GM18867 (cell line): Measurements from ENCODE around the gene FARP1.
"Not testable (repeated sequence)": the region's sequence is repeated elsewhere in the genome, so short reads cannot be mapped to it uniquely, and the experiment has no call there.

ENCODE experiments used
- ATAC-seq: cut with Tn5 transposase; IDR thresholded peaks from one replicate; pipeline ENCODE4 v1.9.1; 2021; ENCODE audit warnings: mild to moderate bottlenecking, moderate library complexity; ENCODE audit not compliant: unreplicated experiment

Gene FARP1

DNA sequence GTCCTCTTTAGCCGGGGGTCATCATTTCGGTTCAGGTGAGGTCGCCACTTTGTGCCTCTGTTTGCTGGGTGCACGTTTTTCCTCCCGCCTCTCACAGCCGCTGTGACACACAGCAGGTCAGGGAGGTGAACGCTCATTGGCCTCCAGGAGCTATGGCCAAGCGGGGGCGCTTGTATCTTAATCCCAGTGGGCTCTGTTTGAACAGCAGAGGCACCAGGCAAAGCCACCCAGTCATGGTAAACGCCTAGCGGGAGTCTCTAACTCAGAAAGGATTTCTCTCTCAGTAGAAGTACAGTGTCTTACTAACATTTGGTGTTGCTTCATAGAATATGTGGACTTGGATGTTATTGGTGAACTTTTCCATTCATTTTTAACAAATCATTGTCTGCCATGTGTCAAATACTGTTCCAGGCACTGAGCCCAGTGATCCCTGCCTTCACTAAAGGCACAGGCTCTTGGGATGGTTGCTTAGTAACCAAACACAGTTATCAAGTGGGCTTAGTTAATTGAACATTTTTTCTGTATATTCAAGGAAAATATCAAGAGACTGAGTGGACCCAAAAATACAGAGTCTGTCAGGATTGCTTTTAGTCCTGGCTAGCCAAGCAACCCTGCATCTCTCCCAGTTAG is 247.3 kb downstream of the FARP1 start:
- no peak for ATAC-seq

DNA sequence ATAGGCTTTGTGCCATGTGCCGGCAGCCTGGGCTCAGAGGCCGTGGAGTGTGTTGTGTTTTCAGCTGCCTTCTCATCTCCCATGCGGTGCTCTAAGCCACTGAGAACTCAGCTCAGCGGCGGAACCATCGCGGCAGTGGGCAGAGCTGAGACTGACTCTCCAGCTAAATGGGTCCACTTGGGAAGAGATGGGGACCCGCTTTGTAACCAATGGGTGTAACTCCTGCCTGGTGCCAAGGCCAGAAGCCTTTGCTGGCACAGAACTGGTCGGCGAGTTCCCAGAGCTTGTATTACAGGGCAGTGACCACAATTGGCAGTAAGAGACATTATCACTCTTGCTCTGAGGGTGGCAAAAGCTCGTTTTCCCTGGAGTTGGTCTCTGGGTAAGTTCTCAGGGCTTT is 251.0 kb downstream of the FARP1 start:
- no peak for ATAC-seq

DNA sequence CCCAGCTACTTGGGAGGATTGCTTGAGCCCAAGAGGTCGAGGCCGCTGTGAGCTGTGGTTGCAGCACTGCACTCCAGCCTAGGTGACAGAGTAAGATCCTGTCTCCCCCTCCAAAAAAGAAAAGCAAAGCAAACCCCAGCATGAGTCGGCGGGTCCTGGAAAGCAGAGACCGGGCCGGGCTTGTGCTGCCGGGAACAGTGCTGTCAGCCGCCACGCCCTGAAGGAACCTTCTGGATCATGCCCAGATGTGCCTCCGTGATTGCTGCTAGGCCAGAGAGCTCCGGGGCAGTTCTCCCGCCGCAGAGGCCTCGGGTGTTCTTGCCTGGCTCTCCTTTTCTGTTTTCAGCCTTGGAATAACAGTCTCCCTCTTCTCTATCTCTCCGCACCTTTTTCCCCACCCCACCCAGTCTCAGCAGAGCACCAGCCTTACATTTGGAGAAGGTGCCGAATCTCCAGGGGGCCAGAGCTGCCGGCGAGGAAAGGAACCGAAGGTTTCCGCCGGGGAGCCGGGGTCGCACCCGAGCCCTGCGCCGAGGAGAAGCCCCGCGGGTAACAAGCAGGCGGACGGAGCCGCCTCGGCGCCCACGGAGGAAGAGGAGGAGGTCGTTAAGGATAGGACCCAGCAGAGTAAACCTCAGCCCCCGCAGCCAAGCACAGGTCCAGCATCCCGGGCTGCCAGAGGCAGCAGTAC is 252.1 kb downstream of the FARP1 start:
- no peak for ATAC-seq

DNA sequence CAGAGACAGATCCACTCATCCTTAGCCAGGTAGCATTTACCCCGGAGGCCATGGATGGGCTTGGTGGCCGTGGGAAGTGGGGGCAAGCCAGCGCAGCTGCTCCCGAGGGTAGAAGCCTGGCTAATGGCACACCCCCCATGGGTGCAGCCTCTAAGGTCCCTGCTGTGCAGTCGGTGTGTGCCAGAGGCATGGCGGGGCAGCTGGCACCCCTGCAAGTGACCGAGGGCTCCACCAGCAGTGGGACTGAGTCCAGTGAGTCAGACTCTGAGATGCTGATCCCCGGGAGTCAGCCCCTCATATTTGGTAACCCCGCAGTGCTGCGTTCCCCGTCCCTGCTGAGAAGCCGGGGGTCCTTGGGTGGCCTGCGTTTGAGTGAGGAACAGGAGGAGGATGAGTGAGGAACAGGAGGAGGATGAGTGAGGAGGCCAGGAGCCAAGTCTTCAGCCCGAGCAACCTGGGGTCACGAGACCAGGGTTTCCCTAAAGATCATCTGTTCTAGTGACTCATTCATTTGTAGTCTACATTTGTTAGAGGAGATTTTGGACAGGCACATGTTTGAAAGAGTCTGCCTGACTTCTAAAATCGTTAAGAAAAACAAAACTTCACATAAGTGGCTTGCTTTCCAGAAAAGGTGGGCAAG is 253.3 kb downstream of the FARP1 start:
- no peak for ATAC-seq

- no peak for ATAC-seq
Measured at GRCh38 chr13:98397221-98397620, 254.3 kb downstream of the FARP1 start.

DNA sequence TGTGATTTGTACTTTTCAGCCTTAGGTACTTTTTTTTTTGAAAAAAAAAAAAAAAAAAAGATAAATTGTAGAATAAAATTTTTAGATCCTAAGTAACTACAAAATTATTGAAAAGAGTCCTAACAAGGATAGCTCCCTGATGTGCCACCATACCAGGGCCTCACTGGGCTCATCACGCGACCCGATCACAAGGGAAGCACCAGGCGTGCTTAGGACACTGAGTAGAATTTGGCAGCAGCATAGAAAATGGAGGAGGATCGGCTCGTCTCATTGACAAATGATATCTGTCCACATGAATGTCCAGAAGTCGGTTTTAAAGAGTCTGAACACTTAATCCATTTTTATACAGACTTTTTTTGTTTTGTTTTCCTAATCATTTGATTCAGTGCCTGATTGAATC is 255.0 kb downstream of the FARP1 start:
- ATAC-seq = no peak

DNA sequence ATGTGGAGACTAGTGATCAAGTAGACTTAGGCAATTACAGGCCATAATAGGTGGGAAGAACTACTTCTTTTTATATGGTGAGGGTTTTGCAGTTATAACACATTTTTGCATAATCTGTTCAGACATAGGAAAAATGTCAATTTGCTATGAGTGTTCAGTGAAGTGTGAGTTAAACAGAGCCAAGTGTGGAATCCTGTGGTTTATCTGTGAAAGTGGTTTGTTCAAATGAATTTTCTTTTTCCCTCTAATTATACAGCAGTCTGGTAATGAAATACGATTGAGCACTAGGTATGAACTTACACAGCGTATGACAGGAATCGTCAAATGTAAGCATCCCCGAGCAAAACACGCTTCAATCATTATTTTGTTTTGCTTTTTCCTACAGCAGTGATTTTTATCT is 255.7 kb downstream of the FARP1 start:
- no peak for ATAC-seq

DNA sequence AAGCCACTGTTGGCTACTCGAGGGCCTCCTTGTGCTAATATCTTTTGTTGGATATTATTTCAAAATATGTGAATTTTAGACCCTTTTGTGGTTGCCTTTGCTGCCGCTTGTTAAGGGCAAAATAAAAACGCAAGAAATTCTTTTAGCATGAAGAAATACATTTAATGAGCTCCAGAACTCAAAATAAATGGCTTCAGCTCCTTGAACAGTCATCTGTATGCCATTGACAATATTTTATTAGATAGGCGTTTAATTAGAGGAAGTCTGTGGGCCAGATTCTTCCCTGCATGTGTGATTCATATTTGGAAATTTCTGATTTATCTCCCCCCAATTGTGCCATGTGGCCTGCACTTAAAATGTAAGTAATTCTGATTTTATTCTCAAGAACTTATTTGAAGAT is 256.9 kb downstream of the FARP1 start:
- ATAC-seq = no peak

GRCh38 chr13:98401934-98402333 is 259.0 kb downstream of the FARP1 start:
- ATAC-seq = no peak

DNA sequence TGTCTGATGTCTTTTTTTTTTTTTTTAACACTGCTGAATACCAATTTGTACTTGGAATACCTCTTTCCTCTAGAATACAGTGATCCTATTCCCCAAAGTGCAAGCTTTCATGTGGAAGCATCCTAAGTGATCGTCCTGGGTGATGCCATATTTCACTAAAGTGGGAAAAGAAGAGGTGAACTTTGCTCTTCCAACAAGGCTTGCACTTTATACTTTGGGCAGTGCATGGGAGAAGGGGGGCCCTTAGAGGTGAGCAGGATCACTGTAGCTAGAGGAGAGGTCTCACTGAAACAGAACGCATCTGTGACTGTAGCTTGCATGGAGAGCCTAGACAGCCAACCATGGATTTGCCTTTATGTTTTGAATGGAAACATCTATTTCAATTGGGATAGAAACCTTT is 260.2 kb downstream of the FARP1 start:
- ATAC-seq = no peak

DNA sequence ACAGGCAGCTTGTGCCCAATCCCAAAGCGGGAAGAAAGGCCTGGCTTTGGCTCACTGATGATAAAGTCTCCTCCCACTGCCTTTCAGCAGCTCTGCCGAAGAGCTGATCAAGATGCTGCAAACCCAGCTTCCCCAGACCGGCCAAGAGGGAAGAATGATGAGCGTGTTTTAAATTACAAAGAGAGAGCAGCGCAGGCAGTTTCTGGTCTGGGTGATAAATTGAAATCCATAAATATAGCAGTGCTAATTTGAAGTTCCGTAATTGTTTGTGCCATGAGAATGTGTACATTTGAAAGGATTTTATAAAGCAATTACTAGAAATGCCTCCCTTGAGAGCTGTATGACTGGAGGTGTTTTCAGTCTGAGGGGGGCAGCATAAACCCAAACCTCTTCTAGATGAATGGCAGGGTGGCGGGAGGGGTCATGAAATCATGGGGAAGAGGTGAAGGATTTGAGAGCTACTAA is 262.2 kb downstream of the FARP1 start:
- ATAC-seq = no peak

DNA sequence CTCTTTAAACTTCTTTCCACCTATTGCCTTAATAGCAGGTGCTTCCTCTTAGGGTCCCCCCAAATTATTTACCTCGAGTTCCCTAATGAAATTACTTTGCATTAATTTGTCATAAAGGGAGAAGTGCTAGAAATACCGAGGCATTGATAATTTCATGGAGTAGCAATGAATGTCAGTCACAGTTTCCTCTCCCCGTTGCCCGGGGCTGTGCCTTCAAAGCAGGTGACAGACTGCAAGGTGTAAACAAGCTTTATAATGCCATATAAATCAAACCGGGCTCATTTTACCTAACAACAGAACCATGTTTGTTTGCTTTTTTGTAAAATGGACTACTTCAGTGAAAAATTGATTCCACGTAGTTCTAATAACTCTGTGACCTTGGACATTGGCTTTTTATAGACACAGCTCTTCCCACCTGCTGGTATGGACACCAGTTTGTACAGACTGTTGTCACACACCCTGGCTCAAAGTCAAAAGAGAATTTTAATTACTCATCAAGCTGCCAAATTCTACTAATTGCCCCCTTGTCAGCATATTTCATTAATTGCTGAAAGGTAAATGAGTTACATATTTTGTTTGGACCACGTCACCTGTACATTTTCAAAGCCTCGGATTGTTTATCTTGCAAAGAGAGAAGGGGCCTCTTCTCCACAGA is 262.9 kb downstream of the FARP1 start:
- ATAC-seq = no peak

DNA sequence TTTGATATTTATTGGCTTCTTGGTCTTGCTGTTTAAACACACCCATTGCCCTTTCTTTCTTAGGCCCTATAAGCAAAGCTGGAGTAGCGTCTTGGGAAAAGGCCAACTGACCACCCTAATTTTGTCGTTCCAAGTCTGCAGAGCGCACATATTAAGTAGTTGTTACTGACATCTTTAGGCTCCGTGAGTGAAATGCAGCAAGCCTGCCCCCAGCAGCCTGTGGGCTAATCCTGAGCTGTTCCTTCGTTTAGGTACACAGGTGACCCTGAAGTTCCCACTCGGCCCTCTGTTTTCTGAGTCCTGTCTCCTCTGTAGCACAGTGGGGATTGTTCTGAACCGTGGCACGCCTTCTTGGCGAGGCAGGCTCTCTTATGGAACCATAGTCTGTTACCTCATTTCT is 263.5 kb downstream of the FARP1 start:
- no peak for ATAC-seq

- ATAC-seq = no peak
Measured at GRCh38 chr13:98406971-98407370, 264.1 kb downstream of the FARP1 start.

GRCh38 chr13:98407575-98407974 is 264.7 kb downstream of the FARP1 start:
- ATAC-seq = no peak

- ATAC-seq = no peak
Measured at GRCh38 chr13:98409281-98409680, 266.4 kb downstream of the FARP1 start.

DNA sequence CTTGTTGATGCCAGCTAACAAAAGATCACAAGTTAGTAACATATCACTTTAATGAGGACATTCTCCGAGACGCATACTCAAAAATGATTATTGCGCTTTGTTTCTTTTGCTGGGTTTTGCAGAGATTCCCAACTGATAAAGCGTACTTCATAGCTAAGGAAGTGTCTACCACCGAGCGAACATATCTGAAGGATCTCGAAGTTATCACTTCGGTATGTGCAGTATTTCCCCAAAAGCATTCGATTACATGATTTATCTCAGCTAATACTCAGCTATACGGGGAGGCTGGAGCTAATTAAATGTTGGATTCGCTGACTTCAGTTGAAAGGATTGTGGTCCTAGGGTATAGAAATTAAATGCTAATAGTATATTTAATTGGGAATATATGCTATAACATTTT is 267.7 kb downstream of the FARP1 start:
- ATAC-seq = no peak

GRCh38 chr13:98411013-98411412 is 268.1 kb downstream of the FARP1 start:
- ATAC-seq = no peak

- ATAC-seq = no peak
Measured at GRCh38 chr13:98411617-98412265, 268.8 kb downstream of the FARP1 start.

- ATAC-seq = not testable (repeated sequence)
Measured at GRCh38 chr13:98413278-98413677, 270.4 kb downstream of the FARP1 start.

- ATAC-seq = no peak
Measured at GRCh38 chr13:98413796-98414195, 270.9 kb downstream of the FARP1 start.
